ENCODE data around the gene ZFAND3.

GRCh38 chr6:38100380-38100779 lies 280.9 kb downstream of the ZFAND3 start:
- TF ChIP-seq, protein P1, sequence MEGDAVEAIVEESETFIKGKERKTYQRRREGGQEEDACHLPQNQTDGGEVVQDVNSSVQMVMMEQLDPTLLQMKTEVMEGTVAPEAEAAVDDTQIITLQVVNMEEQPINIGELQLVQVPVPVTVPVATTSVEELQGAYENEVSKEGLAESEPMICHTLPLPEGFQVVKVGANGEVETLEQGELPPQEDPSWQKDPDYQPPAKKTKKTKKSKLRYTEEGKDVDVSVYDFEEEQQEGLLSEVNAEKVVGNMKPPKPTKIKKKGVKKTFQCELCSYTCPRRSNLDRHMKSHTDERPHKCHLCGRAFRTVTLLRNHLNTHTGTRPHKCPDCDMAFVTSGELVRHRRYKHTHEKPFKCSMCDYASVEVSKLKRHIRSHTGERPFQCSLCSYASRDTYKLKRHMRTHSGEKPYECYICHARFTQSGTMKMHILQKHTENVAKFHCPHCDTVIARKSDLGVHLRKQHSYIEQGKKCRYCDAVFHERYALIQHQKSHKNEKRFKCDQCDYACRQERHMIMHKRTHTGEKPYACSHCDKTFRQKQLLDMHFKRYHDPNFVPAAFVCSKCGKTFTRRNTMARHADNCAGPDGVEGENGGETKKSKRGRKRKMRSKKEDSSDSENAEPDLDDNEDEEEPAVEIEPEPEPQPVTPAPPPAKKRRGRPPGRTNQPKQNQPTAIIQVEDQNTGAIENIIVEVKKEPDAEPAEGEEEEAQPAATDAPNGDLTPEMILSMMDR (IDR thresholded peaks at IDR 0.05 in 2 of 3, conservative IDR thresholded peaks at IDR 0.05 in 1 of 3; ENCODE audit: borderline replicate concordance in 1 of 3, insufficient read depth in 1 of 3, low read depth in 2 of 3, low read length in 2 of 3): no peak
- TF ChIP-seq, protein P2, sequence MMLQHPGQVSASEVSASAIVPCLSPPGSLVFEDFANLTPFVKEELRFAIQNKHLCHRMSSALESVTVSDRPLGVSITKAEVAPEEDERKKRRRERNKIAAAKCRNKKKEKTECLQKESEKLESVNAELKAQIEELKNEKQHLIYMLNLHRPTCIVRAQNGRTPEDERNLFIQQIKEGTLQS (IDR thresholded peaks at IDR 0.05): no peak
